H1 (cell line): ENCODE data around the gene GXYLT1. TPM values are rescaled to one million over a fixed set of nuclear protein-coding genes. Genes with fewer than 3 reads are reported as not detected.
"Not testable (repeated sequence)": the region's sequence is repeated elsewhere in the genome, so short reads cannot be mapped to it uniquely, and the experiment has no call there.

Experiments
- CTCF ChIA-PET: fragments of 300-600 bp; sonication (Branson Sonifier 250); formaldehyde crosslinking; loops from one replicate; lab custom pipeline; 2021; ENCODE audit not compliant: partially characterized antibody; lab: Charles Lee
- POLR2A ChIA-PET: fragments of 300-600 bp; sonication (Branson Sonifier 250); formaldehyde crosslinking; loops from one replicate; lab custom pipeline; 2021; ENCODE audit warnings: inconsistent platforms; ENCODE audit not compliant: partially characterized antibody; lab: Charles Lee
- DNase-seq, 2 experiments: peaks; one replicate each; pipeline versions ENCODE4 v3.0.0 to v3.0.0-alpha.2; 2010 to 2022; ENCODE audit warnings: low spot score in 2 of 2, low read depth in 1 of 2, mixed read lengths in 1 of 2
- FAIRE-seq: peaks from 2 replicates; lab custom pipeline; 2011; peaks lifted over from hg19 to GRCh38; lab: Jason Lieb, UNC
- H2AFZ ChIP-seq: 2 replicates; pipeline ENCODE4 v1.8.1; 2012; ENCODE audit warnings: low read length, inconsistent platforms
- H2AK5ac ChIP-seq: 2 replicates; pipeline ENCODE4 v1.6.1; 2013; ENCODE audit warnings: low read depth, low read length
- H2BK120ac ChIP-seq: replicated peaks from 2 replicates; pipeline ENCODE3; 2013; ENCODE audit warnings: low read depth, low read length, inconsistent platforms
- H2BK12ac ChIP-seq: 2 replicates; pipeline ENCODE4 v1.6.1; 2013; ENCODE audit warnings: low read depth, low read length
- H2BK15ac ChIP-seq: 2 replicates; pipeline ENCODE4 v1.6.1; 2013; ENCODE audit warnings: low read length
- H2BK20ac ChIP-seq: 2 replicates; pipeline ENCODE4 v1.6.1; 2013; ENCODE audit warnings: low read length
- H2BK5ac ChIP-seq: 2 replicates; pipeline ENCODE4 v1.6.1; 2013; ENCODE audit warnings: low read depth, low read length
- H3K14ac ChIP-seq: 2 replicates; pipeline ENCODE4 v1.6.1; 2013; ENCODE audit warnings: inconsistent platforms; ENCODE audit not compliant: insufficient read length
- H3K18ac ChIP-seq: 2 replicates; pipeline ENCODE4 v1.6.1; 2013; ENCODE audit warnings: low read length; ENCODE audit errors: extremely low read depth
- H3K23ac ChIP-seq: 2 replicates; pipeline ENCODE4 v1.6.1; 2013; ENCODE audit warnings: inconsistent platforms; ENCODE audit not compliant: insufficient read length
- H3K23me2 ChIP-seq: 2 replicates; pipeline ENCODE4 v1.6.1; 2013; ENCODE audit warnings: low read depth, low read length
- H3K27ac ChIP-seq: 2 replicates; pipeline ENCODE4 v1.6.1; 2011; ENCODE audit warnings: low read depth, low read length, inconsistent platforms
- H3K27me3 ChIP-seq, 4 experiments: replicated peaks in 1 of 4; 1 replicate in 1 of 4; 2 replicates in 3 of 4; pipeline versions ENCODE4 v1.6.1 to v1.8.1; 2011 to 2013; ENCODE audit warnings: low read length in 3 of 4, mild to moderate bottlenecking in 3 of 4, inconsistent platforms in 2 of 4, mixed read lengths in 2 of 4, moderate library complexity in 1 of 4; ENCODE audit not compliant: control insufficient read depth in 3 of 4, insufficient read depth in 3 of 4; ENCODE audit errors: extremely low read depth in 1 of 4
- H3K36me3 ChIP-seq, 4 experiments: 2 replicates each; pipeline versions ENCODE4 v1.6.1 to v1.8.1; 2011 to 2013; ENCODE audit warnings: mild to moderate bottlenecking in 4 of 4, low read length in 3 of 4, moderate library complexity in 2 of 4, control low read depth in 1 of 4, inconsistent platforms in 1 of 4; ENCODE audit not compliant: insufficient read depth in 4 of 4, control insufficient read depth in 2 of 4
- H3K4ac ChIP-seq: replicated peaks from 2 replicates; pipeline ENCODE3; 2013; ENCODE audit warnings: low read length, low read depth, mixed read lengths, inconsistent platforms; ENCODE audit not compliant: insufficient read length
- H3K4me1 ChIP-seq, 4 experiments: replicated peaks in 1 of 4; 1 replicate in 1 of 4; 2 replicates in 3 of 4; pipeline versions ENCODE4 v1.6.1 to v1.8.1; 2011 to 2013; ENCODE audit warnings: low read length in 3 of 4, inconsistent platforms in 2 of 4, mixed read lengths in 1 of 4; ENCODE audit not compliant: insufficient read depth in 4 of 4, control insufficient read depth in 3 of 4
- H3K4me2 ChIP-seq, 2 experiments: 2 replicates each; pipeline versions ENCODE4 v1.6.1 to v1.8.1; 2011 to 2013; ENCODE audit warnings: low read depth in 2 of 2, low read length in 2 of 2, control low read depth in 1 of 2, inconsistent platforms in 1 of 2, mild to moderate bottlenecking in 1 of 2; ENCODE audit not compliant: insufficient read depth in 1 of 2
- H3K4me3 ChIP-seq, 4 experiments: fragments of 200-600, 300-600 bp in 1 of 4; sonication (generic), shearing (Covaris generic), sonication (Bioruptor Twin) in 1 of 4; 2 replicates each; pipeline versions ENCODE4 v1.5.1 to v1.8.1; 2011 to 2016; ENCODE audit warnings: low read length in 4 of 4, low read depth in 3 of 4, control low read depth in 2 of 4, inconsistent platforms in 2 of 4, mild to moderate bottlenecking in 2 of 4, mixed read lengths in 1 of 4, moderate library complexity in 1 of 4; ENCODE audit not compliant: insufficient read depth in 2 of 4; ENCODE audit errors: extremely low read depth in 1 of 4
- H3K56ac ChIP-seq: replicated peaks from 2 replicates; pipeline ENCODE3; 2013; ENCODE audit warnings: low read depth, mild to moderate bottlenecking, mixed read lengths, low read length, inconsistent platforms; ENCODE audit not compliant: insufficient read length
- H3K79me1 ChIP-seq: 2 replicates; pipeline ENCODE4 v1.6.1; 2013; ENCODE audit warnings: low read depth, low read length, control low read depth
- H3K79me2 ChIP-seq, 2 experiments: 2 replicates each; pipeline versions ENCODE4 v1.6.1 to v1.8.1; 2012 to 2013; ENCODE audit warnings: low read length in 2 of 2, mild to moderate bottlenecking in 2 of 2, inconsistent platforms in 1 of 2; ENCODE audit not compliant: insufficient read depth in 2 of 2, control insufficient read depth in 1 of 2
- H3K9ac ChIP-seq, 4 experiments: replicated peaks in 1 of 4; 1 replicate in 1 of 4; 2 replicates in 3 of 4; pipeline versions ENCODE4 v1.6.1 to v1.8.1; 2011 to 2013; ENCODE audit warnings: low read depth in 3 of 4, low read length in 3 of 4, control low read depth in 2 of 4, mild to moderate bottlenecking in 2 of 4, moderate library complexity in 2 of 4, inconsistent platforms in 1 of 4; ENCODE audit errors: extremely low read depth in 1 of 4
- H3K9me3 ChIP-seq, 2 experiments: 2 replicates each; pipeline versions ENCODE4 v1.6.1 to v1.8.1; 2012 to 2013; ENCODE audit warnings: mild to moderate bottlenecking in 2 of 2, moderate library complexity in 2 of 2, control low read depth in 1 of 2, inconsistent platforms in 1 of 2, low read depth in 1 of 2, low read length in 1 of 2, mixed read lengths in 1 of 2; ENCODE audit not compliant: insufficient read depth in 2 of 2
- H4K20me1 ChIP-seq, 2 experiments: replicated peaks in 1 of 2; 2 replicates each; pipeline versions ENCODE3 to v1.8.1; 2011 to 2013; ENCODE audit warnings: inconsistent platforms in 2 of 2, low read length in 2 of 2, mild to moderate bottlenecking in 1 of 2; ENCODE audit not compliant: insufficient read depth in 2 of 2, control insufficient read depth in 1 of 2
- H4K5ac ChIP-seq: 2 replicates; pipeline ENCODE4 v1.6.1; 2013; ENCODE audit warnings: low read length, low read depth, mixed read lengths, inconsistent platforms; ENCODE audit not compliant: insufficient read length
- H4K8ac ChIP-seq: 2 replicates; pipeline ENCODE4 v1.8.0; 2013; ENCODE audit warnings: mild to moderate bottlenecking, moderate library complexity, low read length, inconsistent platforms; ENCODE audit not compliant: insufficient read depth; ENCODE audit errors: extremely low read depth
- H4K91ac ChIP-seq: replicated peaks from 2 replicates; pipeline ENCODE3; 2013; ENCODE audit warnings: low read length, mixed read lengths, inconsistent platforms; ENCODE audit not compliant: insufficient read length
- WGBS, 2 experiments: shearing (Covaris generic) in 1 of 2; methylation state at CpG; one replicate each; pipeline versions ENCODE4 v1.1.6 to v1.1.7; 2013 to 2015; ENCODE audit warnings: low lambda C conversion rate in 2 of 2, mixed read lengths in 2 of 2, inconsistent platforms in 1 of 2, low coverage in 1 of 2, missing lambda C conversion rate in 1 of 2; ENCODE audit not compliant: insufficient replicate concordance in 2 of 2, insufficient coverage in 1 of 2, insufficient read length in 1 of 2; ENCODE audit errors: extremely low coverage in 1 of 2, missing lambda C conversion rate in 1 of 2; 5-methylcytosine and 5-hydroxymethylcytosine counted together
- polyA plus RNA-seq, 7 experiments: library from polyadenylated mRNA; depleted of rRNA in 3 of 7; stranded (reverse) in 5 of 7; unstranded in 2 of 7; fragments of >200 nt in 5 of 7; fragments of 200-250 nt in 2 of 7; gene quantifications; 1 replicate in 5 of 7; 2 replicates in 1 of 7; 4 replicates in 1 of 7; pipeline versions ENCODE4 v1.2.1 to v1.2.3, GENCODE V29; 2011 to 2013; ENCODE audit warnings: missing spikeins in 2 of 7, mixed read lengths in 2 of 7
- total RNA-seq: library from RNA; stranded (reverse); fragmentation: NEBNext Ultra II Directional; extraction: Animal tissue kit (Norgen Biotek cat#: 25700); gene quantifications from 2 replicates; pipeline ENCODE4 v1.2.1, GENCODE V29; 2021

GXYLT1 gene
- total and polyA plus RNA-seq, 2 of the 8 experiments (the other 6 are each of a cell fraction or from before 2014, with no cell fraction given) = 3.1 to 10.7 TPM

GRCh38 chr12:42106791-42107190 lies 37.9 kb downstream of the GXYLT1 start:
- H3K27me3 ChIP-seq, H3K79me1 ChIP-seq, H3K4me1 ChIP-seq, H3K23ac ChIP-seq, H2BK120ac ChIP-seq, H3K4me2 ChIP-seq, H3K79me2 ChIP-seq, H4K20me1 ChIP-seq, H3K14ac ChIP-seq, H3K27ac ChIP-seq, H3K9ac ChIP-seq, H2BK15ac ChIP-seq, H4K8ac ChIP-seq, H2BK5ac ChIP-seq, H3K36me3 ChIP-seq, H2AK5ac ChIP-seq, H2BK20ac ChIP-seq, H4K91ac ChIP-seq, DNase-seq, H2BK12ac ChIP-seq, H2AFZ ChIP-seq, H3K56ac ChIP-seq, H3K4me3 ChIP-seq, FAIRE-seq, H3K18ac ChIP-seq, H4K5ac ChIP-seq, H3K23me2 ChIP-seq, H3K4ac ChIP-seq: not testable (repeated sequence)
- ChIA-PET POLR2A (interaction anchor here (0.8 kb wide), 1 partner anchor 177 kb away, joined by 3 read pairs; no protein-coding TSS in a partner anchor), CTCF (interaction anchor here (1.7 kb wide), 1 partner anchor 265 kb away, joined by 5 read pairs; no protein-coding TSS in a partner anchor)
- 92% methylated on average over 4 of the region's 4 CpGs; no CpG with 5 or more reads in 1 of the 2 experiments for WGBS, 2 experiments
- H3K9me3 ChIP-seq = peaks cover 8 to 13% of the 10 kb centered on the region in 2 experiments; a peak in 3 of 4 replicates
